ENCODE data around the gene MORF4L1.

DNA sequence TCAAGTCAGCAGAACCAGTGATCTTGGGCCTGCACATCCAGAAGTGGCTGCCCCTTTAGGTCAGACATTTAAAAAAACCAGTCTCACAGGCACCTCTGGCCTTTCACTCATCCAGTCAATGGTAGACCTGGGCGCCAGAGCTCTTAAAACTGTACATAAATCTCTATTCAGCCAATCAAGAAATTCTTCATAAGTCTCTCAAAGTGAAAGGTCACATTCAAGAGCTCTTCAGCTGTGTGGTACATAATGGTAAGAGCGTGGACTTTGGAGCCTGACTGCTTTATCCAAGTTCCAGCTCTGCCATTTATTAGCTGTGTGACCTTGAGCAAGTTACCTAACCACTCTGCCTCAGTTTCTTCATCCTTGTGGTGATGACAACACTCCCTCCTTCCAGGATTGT, 22.3 kb upstream of the MORF4L1 start:
- TF ChIP-seq, protein P1, sequence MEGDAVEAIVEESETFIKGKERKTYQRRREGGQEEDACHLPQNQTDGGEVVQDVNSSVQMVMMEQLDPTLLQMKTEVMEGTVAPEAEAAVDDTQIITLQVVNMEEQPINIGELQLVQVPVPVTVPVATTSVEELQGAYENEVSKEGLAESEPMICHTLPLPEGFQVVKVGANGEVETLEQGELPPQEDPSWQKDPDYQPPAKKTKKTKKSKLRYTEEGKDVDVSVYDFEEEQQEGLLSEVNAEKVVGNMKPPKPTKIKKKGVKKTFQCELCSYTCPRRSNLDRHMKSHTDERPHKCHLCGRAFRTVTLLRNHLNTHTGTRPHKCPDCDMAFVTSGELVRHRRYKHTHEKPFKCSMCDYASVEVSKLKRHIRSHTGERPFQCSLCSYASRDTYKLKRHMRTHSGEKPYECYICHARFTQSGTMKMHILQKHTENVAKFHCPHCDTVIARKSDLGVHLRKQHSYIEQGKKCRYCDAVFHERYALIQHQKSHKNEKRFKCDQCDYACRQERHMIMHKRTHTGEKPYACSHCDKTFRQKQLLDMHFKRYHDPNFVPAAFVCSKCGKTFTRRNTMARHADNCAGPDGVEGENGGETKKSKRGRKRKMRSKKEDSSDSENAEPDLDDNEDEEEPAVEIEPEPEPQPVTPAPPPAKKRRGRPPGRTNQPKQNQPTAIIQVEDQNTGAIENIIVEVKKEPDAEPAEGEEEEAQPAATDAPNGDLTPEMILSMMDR (IDR thresholded peaks at IDR 0.05; ENCODE audit: insufficient read depth, low read depth, low read length) = no peak
- TF ChIP-seq EZH2 (IDR thresholded peaks at IDR 0.05; ENCODE audit: insufficient read depth, low read length) = no peak
